Measurements from ENCODE around the gene ZIK1. TPM values are rescaled to one million over a fixed set of nuclear protein-coding genes. Genes with fewer than 3 reads are reported as not detected.

Gene ZIK1
- total and polyA plus RNA-seq, 2 donors from 2014 or later (not counting 2 experiments from before 2014, with no cell fraction given): 2.5 to 8.2 TPM

Other genes starting within 250 kb of the ZIK1 start
- 8.7 and 9.6 TPM in 2 replicates for gene ZNF304, start 232.9 kb upstream of the ZIK1 start, total RNA-seq
- 2.4 and 2.7 TPM in 2 replicates for gene ZNF304, start 232.9 kb upstream of the ZIK1 start, polyA plus RNA-seq
- gene TRAPPC2B, start 220.6 kb upstream of the ZIK1 start, total RNA-seq: 9.6 and 11.0 TPM in 2 replicates
- 14.8 and 16.5 TPM in 2 replicates for gene TRAPPC2B, start 220.6 kb upstream of the ZIK1 start, polyA plus RNA-seq
- 1.7 and 3.2 TPM in 2 replicates for gene ZNF547, start 220.6 kb upstream of the ZIK1 start, total RNA-seq
- 1.1 and 1.4 TPM in 2 replicates for gene ZNF547, start 220.6 kb upstream of the ZIK1 start, polyA plus RNA-seq
- 8.7 and 9.3 TPM in 2 replicates for gene ZNF548, start 194.3 kb upstream of the ZIK1 start, total RNA-seq
- gene ZNF548, start 194.3 kb upstream of the ZIK1 start, polyA plus RNA-seq: 1.6 and 2.3 TPM in 2 replicates
- gene ZNF17, start 173.0 kb upstream of the ZIK1 start, total RNA-seq: 5.6 and 6.2 TPM in 2 replicates
- 1.4 and 1.9 TPM in 2 replicates for gene ZNF17, start 173.0 kb upstream of the ZIK1 start, polyA plus RNA-seq
- 12.0 and 13.9 TPM in 2 replicates for gene ZNF749, start 148.8 kb upstream of the ZIK1 start, total RNA-seq
- gene ZNF749, start 148.8 kb upstream of the ZIK1 start, polyA plus RNA-seq: 2.2 and 11.3 TPM in 2 replicates
- 0.14 and 0.18 TPM in 2 replicates for gene VN1R1, start 127.0 kb upstream of the ZIK1 start, total RNA-seq
- gene VN1R1, start 127.0 kb upstream of the ZIK1 start, polyA plus RNA-seq: 0.03 and 0.09 TPM in 2 replicates
- 9.1 and 10.9 TPM in 2 replicates for gene ZNF772, start 106.6 kb upstream of the ZIK1 start, total RNA-seq
- 1.4 TPM in 2 replicates for gene ZNF772, start 106.6 kb upstream of the ZIK1 start, polyA plus RNA-seq
- 6.7 and 9.8 TPM in 2 replicates for gene ZNF419, start 96.4 kb upstream of the ZIK1 start, total RNA-seq
- gene ZNF419, start 96.4 kb upstream of the ZIK1 start, polyA plus RNA-seq: 4.1 and 4.4 TPM in 2 replicates
- 6.8 and 7.6 TPM in 2 replicates for gene ZNF773, start 84.2 kb upstream of the ZIK1 start, total RNA-seq
- gene ZNF773, start 84.2 kb upstream of the ZIK1 start, polyA plus RNA-seq: 2.5 and 2.8 TPM in 2 replicates
- gene ZNF549, start 56.8 kb upstream of the ZIK1 start, total RNA-seq: 4.7 and 5.6 TPM in 2 replicates
- gene ZNF549, start 56.8 kb upstream of the ZIK1 start, polyA plus RNA-seq: 1.4 TPM in 2 replicates
- gene ZNF550, start 24.3 kb upstream of the ZIK1 start, total RNA-seq: 5.2 and 6.8 TPM in 2 replicates
- gene ZNF550, start 24.3 kb upstream of the ZIK1 start, polyA plus RNA-seq: 1.8 and 2.3 TPM in 2 replicates
- 4.9 and 6.1 TPM in 2 replicates for gene ZNF416, start 5.2 kb upstream of the ZIK1 start, total RNA-seq
- 3.1 and 3.2 TPM in 2 replicates for gene ZNF416, start 5.2 kb upstream of the ZIK1 start, polyA plus RNA-seq
- 6.6 TPM in 2 replicates for gene ZNF530, start 15.7 kb downstream of the ZIK1 start, total RNA-seq
- 2.4 and 3.5 TPM in 2 replicates for gene ZNF530, start 15.7 kb downstream of the ZIK1 start, polyA plus RNA-seq
- 13.2 and 14.9 TPM in 2 replicates for gene ZNF134, start 30.1 kb downstream of the ZIK1 start, total RNA-seq
- 4.0 and 4.5 TPM in 2 replicates for gene ZNF134, start 30.1 kb downstream of the ZIK1 start, polyA plus RNA-seq
- 9.3 and 9.5 TPM in 2 replicates for gene ZNF211, start 49.0 kb downstream of the ZIK1 start, total RNA-seq
- 4.0 and 4.1 TPM in 2 replicates for gene ZNF211, start 49.0 kb downstream of the ZIK1 start, polyA plus RNA-seq
- gene ZSCAN4, start 84.8 kb downstream of the ZIK1 start, total RNA-seq: 0.17 TPM in 1 of 2 replicates, not detected in the other
- gene ZSCAN4, start 84.8 kb downstream of the ZIK1 start, polyA plus RNA-seq: 0.03 and 0.06 TPM in 2 replicates
- 10.3 and 11.6 TPM in 2 replicates for gene ZNF551, start 97.8 kb downstream of the ZIK1 start, total RNA-seq
- gene ZNF551, start 97.8 kb downstream of the ZIK1 start, polyA plus RNA-seq: 1.8 and 2.2 TPM in 2 replicates
- gene ZNF154, start 125.1 kb downstream of the ZIK1 start, total RNA-seq: 1.9 and 3.4 TPM in 2 replicates
- gene ZNF154, start 125.1 kb downstream of the ZIK1 start, polyA plus RNA-seq: 0.67 and 0.85 TPM in 2 replicates
- 5.1 and 5.7 TPM in 2 replicates for gene ZNF671, start 143.5 kb downstream of the ZIK1 start, total RNA-seq
- gene ZNF671, start 143.5 kb downstream of the ZIK1 start, polyA plus RNA-seq: 2.7 and 3.2 TPM in 2 replicates
- gene ZNF776, start 162.7 kb downstream of the ZIK1 start, total RNA-seq: 7.0 and 8.5 TPM in 2 replicates
- gene ZNF776, start 162.7 kb downstream of the ZIK1 start, polyA plus RNA-seq: 2.2 and 3.0 TPM in 2 replicates
- gene ZNF586, start 185.5 kb downstream of the ZIK1 start, total RNA-seq: 10.7 and 10.9 TPM in 2 replicates
- 3.8 and 5.6 TPM in 2 replicates for gene ZNF586, start 185.5 kb downstream of the ZIK1 start, polyA plus RNA-seq
- gene ZNF552, start 230.8 kb downstream of the ZIK1 start, total RNA-seq: 8.3 and 8.6 TPM in 2 replicates
- 4.3 and 5.6 TPM in 2 replicates for gene ZNF552, start 230.8 kb downstream of the ZIK1 start, polyA plus RNA-seq
- 22.4 and 26.0 TPM in 2 replicates for gene ZNF587B, start 246.2 kb downstream of the ZIK1 start, total RNA-seq
- 3.9 and 4.4 TPM in 2 replicates for gene ZNF587B, start 246.2 kb downstream of the ZIK1 start, polyA plus RNA-seq